Activated CD4-positive, alpha-beta T cell treated with anti-CD3 and anti-CD28 coated beads for 1 hour (primary cell): ENCODE results near the gene NEDD4L.

ENCODE experiments used
- DNase-seq: peaks from one replicate; pipeline ENCODE4 v3.0.0-alpha.2; 2020

The NEDD4L gene

GRCh38 chr18:58096658-58097057 is 52.6 kb downstream of the NEDD4L start:
- DNase-seq: no peak

GRCh38 chr18:58097121-58097906 is 53.3 kb downstream of the NEDD4L start:
- no peak for DNase-seq

DNA sequence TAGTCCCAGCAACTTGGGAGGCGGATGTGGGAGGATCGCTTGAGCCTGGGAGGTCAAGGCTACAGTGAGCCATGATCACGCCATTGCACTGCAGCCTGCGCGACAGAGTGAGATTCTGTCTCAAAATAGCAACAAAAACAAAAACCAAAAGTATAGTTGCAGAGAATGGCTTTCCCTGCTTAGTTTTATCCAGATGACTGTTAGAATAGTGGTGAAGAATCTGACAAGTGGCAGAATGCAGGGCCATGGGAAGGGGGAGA is 53.8 kb downstream of the NEDD4L start:
- no peak for DNase-seq

GRCh38 chr18:58098706-58099105 is 54.7 kb downstream of the NEDD4L start:
- no peak for DNase-seq

DNA sequence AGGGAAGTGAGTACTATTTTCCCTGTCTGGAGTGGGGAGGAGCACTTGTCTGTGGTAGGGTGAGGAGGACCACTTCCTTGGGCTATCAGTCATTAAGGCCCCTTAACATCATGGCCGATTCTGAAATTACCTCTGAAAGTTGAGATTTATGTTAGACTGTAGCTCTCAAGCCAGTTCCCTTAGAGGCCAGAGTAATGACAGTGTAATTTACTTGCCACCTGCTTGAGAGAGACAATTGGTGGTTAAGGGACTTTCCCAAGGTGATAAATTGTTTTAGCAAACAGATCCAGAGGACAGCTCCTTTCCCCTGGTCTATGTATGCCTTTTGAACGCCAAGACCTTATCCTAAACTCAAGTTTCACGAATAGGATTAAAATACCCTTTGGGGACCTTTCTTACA is 56.1 kb downstream of the NEDD4L start:
- no peak for DNase-seq

GRCh38 chr18:58101291-58101794 is 57.3 kb downstream of the NEDD4L start:
- no peak for DNase-seq

GRCh38 chr18:58102018-58102417 is 58.0 kb downstream of the NEDD4L start:
- DNase-seq: no peak

DNA sequence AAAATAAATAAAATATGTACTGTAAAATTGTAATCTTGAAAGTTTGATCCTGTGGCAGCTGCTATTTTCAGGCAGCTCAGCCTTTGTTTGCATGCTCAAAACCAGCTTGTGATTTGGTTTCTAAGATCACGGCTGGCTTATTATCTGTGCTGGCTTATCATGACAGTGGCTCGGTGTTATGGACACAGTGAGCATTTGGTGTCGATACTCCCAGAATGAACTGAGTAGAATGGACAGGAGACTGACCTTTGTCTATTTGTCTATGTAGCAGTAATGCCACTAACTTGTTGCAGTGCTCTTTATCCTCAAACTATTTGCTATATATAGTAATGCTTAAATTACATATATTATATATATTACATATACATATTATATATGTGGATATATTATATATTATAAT is 58.8 kb downstream of the NEDD4L start:
- DNase-seq: no peak

DNA sequence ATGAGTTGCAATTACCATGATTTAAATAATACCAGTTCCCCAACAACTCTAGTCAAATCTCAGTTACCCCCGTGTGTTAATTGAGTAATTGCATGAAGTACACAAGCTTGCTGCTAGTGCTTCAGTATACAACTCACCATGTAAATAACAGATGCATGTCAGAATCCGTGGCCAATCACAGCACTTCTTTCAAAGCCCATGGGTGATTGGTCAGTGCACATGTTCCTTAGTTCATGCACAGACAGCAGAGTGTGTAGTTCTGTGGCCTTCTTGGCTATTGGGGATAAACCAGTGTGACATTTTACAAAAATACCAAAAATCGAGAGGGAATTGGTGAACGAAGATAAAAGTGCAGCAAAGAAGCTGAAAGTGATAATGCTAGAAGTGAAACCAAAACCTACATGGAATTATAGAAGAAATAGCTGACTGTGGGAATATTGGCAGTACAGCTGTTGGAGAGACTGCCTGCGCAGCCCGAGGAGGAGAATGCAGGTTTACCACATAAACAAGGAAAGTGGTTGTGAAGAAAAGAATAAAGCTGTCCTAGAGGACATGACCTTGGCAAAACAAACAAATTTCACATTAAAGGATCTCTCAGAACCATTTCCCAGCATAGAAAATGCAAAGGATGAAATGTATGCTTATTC is 59.4 kb downstream of the NEDD4L start:
- no peak for DNase-seq

DNA sequence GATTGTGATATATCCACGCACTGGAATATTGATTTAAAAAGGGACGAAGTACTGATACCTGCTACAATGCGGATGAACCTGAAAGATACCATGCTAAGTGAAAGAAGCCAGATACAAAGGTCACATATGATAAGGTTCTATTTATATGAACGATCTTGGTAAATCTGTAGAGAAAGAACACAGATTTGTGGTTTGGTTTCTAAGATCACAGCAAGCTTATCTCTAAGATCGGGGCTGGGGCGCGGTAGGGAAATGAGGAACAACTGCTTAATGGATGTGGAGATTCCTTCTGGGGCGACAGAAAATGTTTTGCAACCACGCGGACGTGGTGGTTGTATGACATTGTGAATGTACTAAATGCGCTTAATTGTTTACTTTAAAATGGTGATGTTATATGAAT is 60.1 kb downstream of the NEDD4L start:
- DNase-seq: no peak

- DNase-seq: no peak
Observed at GRCh38 chr18:58105206-58105887, 61.3 kb downstream of the NEDD4L start.

DNA sequence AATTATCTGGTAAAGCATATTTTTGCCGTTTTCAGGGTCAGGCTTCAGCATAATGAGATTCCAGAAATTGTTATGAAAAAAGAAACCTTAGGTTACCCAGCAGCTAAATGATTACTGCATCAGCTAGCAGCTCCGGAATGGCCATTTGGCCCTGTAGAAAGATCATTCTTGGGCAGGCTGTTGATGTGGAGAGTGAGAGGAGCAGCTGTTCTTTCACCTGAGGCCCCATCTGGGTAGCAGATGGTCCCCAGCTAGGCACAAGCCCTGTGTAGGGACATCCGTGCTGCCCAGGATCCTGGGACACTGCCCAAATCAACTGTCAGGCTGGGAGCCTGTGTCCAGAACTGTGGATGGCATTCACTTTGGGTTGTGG is 61.8 kb downstream of the NEDD4L start:
- no peak for DNase-seq

DNA sequence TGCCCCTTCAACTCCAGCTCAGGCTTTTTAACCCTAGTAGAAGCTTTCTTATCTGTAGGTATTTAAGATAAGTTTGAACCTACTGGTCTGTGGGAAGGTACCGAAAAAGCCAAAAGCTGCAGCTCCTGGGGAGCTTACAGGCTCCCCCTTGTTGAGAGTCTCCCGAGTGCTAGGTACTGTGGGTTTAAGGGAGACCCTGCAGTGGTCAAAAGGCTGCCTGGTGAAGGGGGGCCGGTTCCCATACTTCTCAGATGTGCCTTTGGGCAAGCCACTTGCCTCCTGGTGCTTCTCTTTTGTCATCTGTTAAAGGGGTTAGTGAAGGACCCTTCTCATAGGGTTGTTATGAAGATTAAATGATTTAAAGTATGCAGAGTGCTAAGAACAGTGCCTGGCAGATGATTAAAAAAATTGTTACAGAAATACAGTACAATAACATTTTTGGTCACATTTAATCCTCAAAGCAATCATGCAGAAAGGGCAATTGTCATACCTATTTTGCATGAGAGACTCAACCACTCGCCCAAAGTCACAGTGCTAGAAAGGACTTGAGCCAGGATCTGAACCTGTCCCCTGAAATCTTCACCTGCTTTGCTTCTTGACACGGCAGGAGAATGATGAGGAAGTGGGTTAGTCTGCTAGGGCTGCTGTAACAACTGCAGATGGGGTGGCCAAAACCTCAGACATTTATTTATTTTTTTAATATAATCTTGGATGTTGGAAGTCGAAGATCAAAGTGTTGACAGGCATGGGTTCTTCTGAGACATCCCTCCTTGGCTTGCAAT is 62.5 kb downstream of the NEDD4L start:
- DNase-seq: no peak

DNA sequence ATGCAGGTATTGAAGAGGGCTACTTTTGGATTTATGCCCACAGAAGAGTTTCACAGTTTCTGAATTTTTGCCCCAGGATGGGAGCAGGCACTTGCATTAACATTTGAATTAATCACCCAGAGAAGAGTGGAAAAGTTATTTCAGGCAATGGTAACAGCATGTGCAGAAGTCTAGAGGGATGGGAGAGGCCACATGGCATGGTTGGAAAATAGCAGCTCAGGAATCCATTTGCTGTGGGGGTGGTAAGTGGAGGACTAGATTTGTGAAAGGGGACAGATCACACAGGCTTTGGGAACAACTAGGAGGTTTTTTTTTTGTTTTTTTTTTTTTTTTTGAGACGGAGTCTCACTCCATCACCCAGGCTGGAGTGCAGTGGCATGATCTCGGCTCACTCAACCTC is 65.2 kb downstream of the NEDD4L start:
- DNase-seq: no peak

GRCh38 chr18:58110398-58110797 is 66.4 kb downstream of the NEDD4L start:
- no peak for DNase-seq

GRCh38 chr18:58112174-58112573 is 68.1 kb downstream of the NEDD4L start:
- DNase-seq: no peak

- DNase-seq: no peak
Observed at GRCh38 chr18:58113337-58113736, 69.3 kb downstream of the NEDD4L start.

DNA sequence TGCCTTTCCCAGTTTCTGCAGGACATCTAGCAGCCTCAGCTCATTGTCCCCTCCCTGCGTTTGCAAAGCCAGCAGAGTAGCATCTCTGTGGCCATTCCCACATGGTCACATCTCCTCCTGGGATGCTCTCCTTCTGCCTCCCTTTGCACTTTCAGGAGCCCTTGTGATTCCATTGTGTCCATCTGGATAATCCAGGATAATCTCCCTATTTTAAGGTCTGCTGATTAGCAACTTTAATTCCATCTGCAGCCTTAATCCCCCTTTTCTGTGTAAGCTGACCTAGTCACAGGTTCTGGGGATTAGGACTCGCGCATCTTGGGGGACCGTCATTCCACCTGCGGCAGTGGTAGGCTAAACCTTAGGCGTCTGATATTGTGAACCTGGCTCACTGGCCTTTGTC is 70.7 kb downstream of the NEDD4L start:
- no peak for DNase-seq

- no peak for DNase-seq
Observed at GRCh38 chr18:58116818-58117217, 72.8 kb downstream of the NEDD4L start.

DNA sequence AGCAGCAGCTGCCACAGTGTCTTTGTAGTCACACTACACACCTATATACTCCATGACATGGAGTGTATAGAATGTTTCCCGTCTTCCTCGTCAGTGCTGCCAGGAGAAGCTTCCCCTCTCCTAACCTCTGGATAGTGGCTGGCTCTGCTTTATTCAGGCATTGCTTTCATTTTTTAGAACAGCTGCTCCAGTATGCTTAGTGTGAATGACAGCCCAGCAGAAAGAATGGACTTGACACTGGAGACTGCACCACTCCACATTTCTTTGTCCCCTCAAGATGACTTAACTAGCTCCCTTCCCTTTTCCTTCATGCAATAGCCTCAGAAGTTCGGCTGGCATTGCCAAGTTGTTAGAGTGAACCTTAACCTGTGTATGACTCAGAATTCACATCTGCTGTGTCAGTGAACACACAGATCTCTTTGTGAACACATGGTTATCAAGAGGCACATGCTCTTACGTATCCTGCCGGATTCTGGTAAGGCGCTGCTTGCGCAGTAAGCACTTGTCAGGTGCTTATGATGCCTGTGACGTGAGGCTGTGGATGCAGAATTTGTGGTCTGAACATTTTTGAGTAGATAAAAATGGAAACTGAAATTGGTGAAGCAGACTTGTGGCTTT is 73.9 kb downstream of the NEDD4L start:
- DNase-seq: no peak

GRCh38 chr18:58118536-58118935 is 74.5 kb downstream of the NEDD4L start:
- no peak for DNase-seq

- no peak for DNase-seq
Observed at GRCh38 chr18:58119819-58120218, 75.8 kb downstream of the NEDD4L start.

DNA sequence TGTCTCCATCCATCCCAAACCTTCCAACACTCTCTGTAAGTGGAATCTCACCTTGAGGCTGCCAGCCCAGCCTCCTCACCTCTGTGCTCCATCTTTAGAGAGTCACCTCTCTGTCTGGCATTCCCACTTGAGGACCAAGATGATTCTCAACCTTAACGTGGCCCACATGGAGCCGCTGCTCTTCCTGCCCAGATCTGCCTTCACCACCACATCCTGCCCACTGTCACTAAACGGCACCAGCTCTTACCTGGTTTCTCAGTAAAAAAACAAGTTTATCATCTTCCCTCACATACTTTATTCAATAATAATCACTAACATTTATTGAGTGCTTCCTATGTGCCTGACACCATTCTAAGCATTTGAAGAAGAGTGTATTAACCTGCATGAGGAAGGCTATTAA is 80.4 kb downstream of the NEDD4L start:
- no peak for DNase-seq
